Endothelial cell of umbilical vein (primary cell): ENCODE results near the gene CCDC40.

Experiments
- CTCF ChIP-seq, 2 donors: IDR thresholded peaks; 1 replicate in 1 of 2; 2 replicates in 1 of 2; pipeline ENCODE4 v1.5.1; 2011; ENCODE audit warnings: low read length in 2 of 2, mild to moderate bottlenecking in 2 of 2, moderate library complexity in 2 of 2, control low read depth in 1 of 2, inconsistent platforms in 1 of 2, low read depth in 1 of 2; ENCODE audit not compliant: insufficient read depth in 1 of 2; ENCODE audit errors: extremely low read depth in 1 of 2
- POLR2A ChIP-seq: IDR thresholded peaks from 2 replicates; pipeline ENCODE4 v1.6.1; 2012; ENCODE audit warnings: low read depth, mild to moderate bottlenecking, control low read depth, low read length
- POLR2AphosphoS5 ChIP-seq: IDR thresholded peaks from 2 replicates; pipeline ENCODE4 v1.6.1; 2012; ENCODE audit warnings: low read depth, mild to moderate bottlenecking, control low read depth, low read length, moderate library complexity; ENCODE audit not compliant: insufficient read depth

- no peak for TF ChIP-seq CTCF (IDR thresholded peaks at IDR 0.05; ENCODE audit: extremely low read depth in 1 of 2, insufficient read depth in 1 of 2, low read depth in 1 of 2, low read length in 2 of 2)
- TF ChIP-seq POLR2A = no peak
- no peak for TF ChIP-seq POLR2AphosphoS5
These were observed 11.3 kb upstream of the CCDC40 start for GRCh38 chr17:80025140-80025539.
